BLaER1 (cell line): ENCODE measurements around the gene SIK3.

Experiments used
- H3K27ac ChIP-seq: shearing (Covaris generic); formaldehyde crosslinking; 2 replicates; pipeline ENCODE4 v1.8.1; 2022
- H3K27me3 ChIP-seq: shearing (Covaris generic); formaldehyde crosslinking; 2 replicates; pipeline ENCODE4 v1.8.1; 2022
- H3K36me3 ChIP-seq: shearing (Covaris generic); formaldehyde crosslinking; 2 replicates; pipeline ENCODE4 v1.8.1; 2022
- H3K4me1 ChIP-seq: shearing (Covaris generic); formaldehyde crosslinking; 2 replicates; pipeline ENCODE4 v1.8.1; 2022
- H3K4me2 ChIP-seq: shearing (Covaris generic); formaldehyde crosslinking; 2 replicates; pipeline ENCODE4 v1.8.1; 2022
- H3K4me3 ChIP-seq: shearing (Covaris generic); formaldehyde crosslinking; 2 replicates; pipeline ENCODE4 v1.8.1; 2022
- H3K9ac ChIP-seq: shearing (Covaris generic); formaldehyde crosslinking; 2 replicates; pipeline ENCODE4 v1.8.1; 2022
- H3K9me3 ChIP-seq: shearing (Covaris generic); formaldehyde crosslinking; 2 replicates; pipeline ENCODE4 v1.8.1; 2022
- H4K20me1 ChIP-seq: shearing (Covaris generic); formaldehyde crosslinking; 2 replicates; pipeline ENCODE4 v1.8.1; 2022
- Cebpa-rat ChIP-seq: shearing (Covaris generic); IDR thresholded peaks from 2 replicates; pipeline ENCODE4 v1.8.1; 2022

SIK3 gene

DNA sequence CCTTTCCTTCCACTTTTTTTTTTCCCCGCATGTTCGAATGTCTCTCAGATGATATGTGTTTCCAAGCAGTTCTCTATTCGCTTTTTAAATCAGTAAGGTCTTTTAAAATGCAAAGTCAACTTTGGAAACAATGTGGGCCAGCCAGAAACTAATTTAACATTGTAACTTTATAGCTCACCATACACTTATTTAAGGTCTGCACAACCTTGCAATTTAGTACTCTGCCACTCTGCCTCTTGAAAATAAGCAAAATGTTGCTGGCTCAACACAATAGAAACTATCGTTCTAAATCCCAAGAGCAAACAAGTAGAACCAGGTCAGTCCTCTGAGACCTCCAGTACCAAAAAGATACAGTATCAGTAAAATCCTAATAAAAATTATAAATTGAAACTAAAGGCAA, 109.0 kb downstream of the SIK3 start:
- H3K27ac ChIP-seq, result no peak overlapping the region
- peaks cover 23% of the 10 kb centered on the region for H3K4me1 ChIP-seq
- no peak overlapping the region for H3K9ac ChIP-seq
- TF ChIP-seq Cebpa-rat, result no peak
- H4K20me1 ChIP-seq, result peaks cover 56% of the 10 kb centered on the region
- H3K36me3 ChIP-seq, result no peaks in the 10 kb centered on the region
- H3K4me2 ChIP-seq, result no peak overlapping the region
- H3K4me3 ChIP-seq, result no peak overlapping the region
- H3K27me3 ChIP-seq, result no peaks in the 10 kb centered on the region
- H3K9me3 ChIP-seq, result no peaks in the 10 kb centered on the region

DNA sequence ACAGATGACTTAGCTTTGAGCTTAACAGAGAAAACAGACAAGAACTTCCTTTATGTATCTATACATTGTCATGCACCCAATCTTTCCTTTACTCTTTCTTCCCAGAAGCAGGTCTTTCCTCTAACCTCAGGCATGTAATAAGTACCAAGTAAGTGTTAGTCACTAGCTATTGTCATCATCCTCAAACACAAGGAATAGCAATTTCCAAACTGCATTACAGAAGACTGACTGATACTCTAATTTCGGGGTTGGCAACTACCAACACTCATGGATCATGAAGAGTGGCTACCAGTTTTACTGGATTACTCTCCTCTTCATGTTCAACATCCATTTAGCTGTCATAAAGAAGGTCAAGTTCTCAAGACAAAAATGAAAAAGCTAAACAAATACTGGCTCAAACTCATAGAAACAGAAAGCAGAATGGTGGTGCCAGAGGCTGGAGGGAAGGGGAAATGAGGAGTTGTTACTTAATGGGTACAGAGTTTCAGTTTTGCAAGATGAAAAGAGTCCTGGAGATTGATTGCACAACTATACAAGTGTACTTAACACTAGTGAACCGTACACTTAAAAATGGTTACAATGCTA, 111.6 kb downstream of the SIK3 start:
- Histone ChIP-seq H3K27ac (no peak overlapping the region), H3K9me3 (no peaks in the 10 kb centered on the region), H3K9ac (no peak overlapping the region), H3K36me3 (no peaks in the 10 kb centered on the region), H3K27me3 (no peaks in the 10 kb centered on the region), H3K4me1 (peaks cover 12% of the 10 kb centered on the region), H4K20me1 (peaks cover 52% of the 10 kb centered on the region), H3K4me2 (peak overlapping the region; percentile 1; the same call in 1 of the 2 replicates), H3K4me3 (no peak overlapping the region)
- TF ChIP-seq Cebpa-rat, result peak; percentile 59; the same call in 1 of the 2 replicates

DNA sequence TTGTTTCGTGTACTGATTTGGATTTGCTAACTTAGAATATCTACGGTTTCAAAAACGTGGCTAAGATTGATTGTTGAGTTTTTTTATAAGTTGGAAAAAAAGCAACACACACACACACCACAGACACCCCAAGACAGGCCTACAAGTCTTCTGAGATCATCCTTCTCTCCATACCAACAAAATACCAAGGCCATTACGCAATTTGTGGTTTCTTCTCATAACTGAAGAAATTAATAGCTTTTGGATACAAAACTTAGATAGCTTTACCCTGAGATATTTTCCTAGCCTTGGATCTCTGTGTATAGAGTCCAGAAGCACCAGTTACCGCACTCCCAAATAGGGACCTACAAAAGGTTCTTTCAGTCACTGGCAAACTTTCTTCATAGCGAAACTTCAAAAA, 113.6 kb downstream of the SIK3 start:
- Histone ChIP-seq H4K20me1 (peaks cover 41% of the 10 kb centered on the region; the same call in 1 of the 2 replicates), H3K27ac (no peak overlapping the region), H3K36me3 (no peaks in the 10 kb centered on the region), H3K4me2 (no peak overlapping the region), H3K9ac (no peak overlapping the region), H3K4me1 (peaks cover 31% of the 10 kb centered on the region), H3K4me3 (no peak overlapping the region), H3K9me3 (no peaks in the 10 kb centered on the region), H3K27me3 (no peaks in the 10 kb centered on the region)
- TF ChIP-seq Cebpa-rat, result peak; percentile 18; the same call in 1 of the 2 replicates

DNA sequence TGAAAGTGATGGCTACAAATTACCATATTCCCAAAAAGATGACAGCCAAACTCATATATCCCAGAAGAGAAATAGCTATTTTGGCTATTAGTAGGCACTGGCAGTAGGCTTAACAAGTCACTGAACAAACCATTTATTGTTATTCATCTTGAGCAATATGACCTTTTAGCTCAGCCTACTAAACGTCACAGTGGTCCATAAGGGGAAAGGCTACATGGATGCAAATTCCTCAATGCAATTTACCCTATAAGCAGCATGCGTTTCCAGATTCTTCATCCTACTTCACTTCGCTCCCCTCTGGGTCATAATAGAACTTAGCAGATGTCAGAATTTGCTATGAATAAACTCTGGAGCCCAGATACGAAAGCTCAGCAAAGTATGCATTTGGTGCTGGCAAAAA, 114.0 kb downstream of the SIK3 start:
- H3K27me3 ChIP-seq, result no peaks in the 10 kb centered on the region
- no peak overlapping the region for H3K27ac ChIP-seq
- H3K9me3 ChIP-seq, result no peaks in the 10 kb centered on the region
- peaks cover 38% of the 10 kb centered on the region; the same call in 1 of the 2 replicates for H4K20me1 ChIP-seq
- H3K4me3 ChIP-seq, result no peak overlapping the region
- H3K36me3 ChIP-seq, result no peaks in the 10 kb centered on the region
- no peak overlapping the region for H3K9ac ChIP-seq
- H3K4me1 ChIP-seq, result peaks cover 31% of the 10 kb centered on the region
- no peak overlapping the region for H3K4me2 ChIP-seq
- no peak for TF ChIP-seq Cebpa-rat

DNA sequence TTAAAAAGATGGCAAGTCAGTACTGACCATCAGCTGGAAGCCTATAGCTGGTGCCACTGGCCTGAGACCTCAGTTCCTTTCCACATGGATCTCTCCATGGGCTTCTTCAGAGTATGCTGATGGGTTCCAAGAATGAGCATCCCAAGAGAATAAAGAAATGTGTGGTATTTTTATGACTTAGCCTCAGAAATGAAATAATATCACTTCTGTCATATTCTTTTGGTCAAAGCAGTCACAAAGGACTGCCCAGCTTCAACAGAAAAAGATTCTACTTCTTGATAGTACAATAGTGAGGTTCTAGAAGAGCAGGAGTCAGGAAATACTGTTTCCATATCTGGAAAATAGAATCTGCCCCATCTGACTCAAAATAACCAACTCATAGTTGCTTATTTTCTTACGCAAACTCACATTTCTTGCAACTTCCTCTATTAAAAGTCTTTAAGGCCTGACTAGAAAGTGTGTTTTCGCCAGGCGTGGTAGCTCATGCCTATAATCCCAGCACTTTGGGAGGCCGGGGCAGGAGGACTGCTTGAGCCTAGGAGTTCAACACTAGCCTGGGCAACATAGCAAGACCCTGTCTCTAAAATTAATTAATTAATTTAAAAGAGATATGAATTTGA, 116.9 kb downstream of the SIK3 start:
- peaks cover 22% of the 10 kb centered on the region for H3K4me1 ChIP-seq
- no peak overlapping the region for H3K27ac ChIP-seq
- no peaks in the 10 kb centered on the region for H3K27me3 ChIP-seq
- H3K36me3 ChIP-seq, result no peaks in the 10 kb centered on the region
- no peak for TF ChIP-seq Cebpa-rat
- no peak overlapping the region for H3K4me2 ChIP-seq
- H3K4me3 ChIP-seq, result no peak overlapping the region
- peaks cover 24% of the 10 kb centered on the region; the same call in 1 of the 2 replicates for H4K20me1 ChIP-seq
- H3K9me3 ChIP-seq, result no peaks in the 10 kb centered on the region
- no peak overlapping the region for H3K9ac ChIP-seq

DNA sequence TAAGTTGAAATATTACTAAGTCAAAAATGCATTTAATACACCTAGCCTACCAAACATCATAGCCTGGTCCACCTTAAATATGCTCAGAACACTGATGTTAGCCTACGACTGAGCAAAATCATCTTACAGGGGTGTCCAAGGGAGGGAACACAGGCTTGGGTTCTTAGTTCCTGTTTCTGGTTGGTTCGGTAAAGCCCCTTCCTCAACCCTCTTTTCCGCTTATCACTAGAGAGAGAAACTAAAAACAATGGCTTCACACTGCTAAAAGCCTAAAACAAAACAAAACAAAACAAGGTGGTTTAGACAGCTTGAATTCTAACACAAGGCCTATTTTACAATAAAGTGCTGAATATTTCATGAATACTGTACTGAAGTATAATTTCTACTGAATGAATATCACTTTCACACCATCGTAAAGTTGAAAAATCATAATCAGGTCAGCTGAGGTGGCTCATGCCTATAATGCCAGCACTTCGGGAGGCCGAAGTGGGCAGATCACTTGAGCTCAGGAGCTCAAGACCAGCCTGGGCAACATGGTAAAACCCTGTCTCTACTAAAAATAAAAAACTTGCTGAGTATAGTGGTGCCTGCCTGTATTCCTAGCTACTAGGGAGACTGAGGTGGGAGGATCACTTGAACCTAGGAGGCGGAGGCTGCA, 118.0 kb downstream of the SIK3 start:
- 0 out of 2 replicates have a peak overlapping the region, but pooled peaks have one; percentile 22 for H3K9ac ChIP-seq
- peaks cover 21% of the 10 kb centered on the region for H3K4me1 ChIP-seq
- peaks cover 14% of the 10 kb centered on the region; the same call in 1 of the 2 replicates for H4K20me1 ChIP-seq
- no peaks in the 10 kb centered on the region for H3K36me3 ChIP-seq
- peak overlapping the region; percentile 53 for H3K27ac ChIP-seq
- H3K4me2 ChIP-seq, result peak overlapping the region; percentile 66
- TF ChIP-seq Cebpa-rat, result no peak
- peaks cover 3% of the 10 kb centered on the region; the same call in 1 of the 2 replicates for H3K9me3 ChIP-seq
- no peak overlapping the region for H3K4me3 ChIP-seq
- H3K27me3 ChIP-seq, result no peaks in the 10 kb centered on the region

DNA sequence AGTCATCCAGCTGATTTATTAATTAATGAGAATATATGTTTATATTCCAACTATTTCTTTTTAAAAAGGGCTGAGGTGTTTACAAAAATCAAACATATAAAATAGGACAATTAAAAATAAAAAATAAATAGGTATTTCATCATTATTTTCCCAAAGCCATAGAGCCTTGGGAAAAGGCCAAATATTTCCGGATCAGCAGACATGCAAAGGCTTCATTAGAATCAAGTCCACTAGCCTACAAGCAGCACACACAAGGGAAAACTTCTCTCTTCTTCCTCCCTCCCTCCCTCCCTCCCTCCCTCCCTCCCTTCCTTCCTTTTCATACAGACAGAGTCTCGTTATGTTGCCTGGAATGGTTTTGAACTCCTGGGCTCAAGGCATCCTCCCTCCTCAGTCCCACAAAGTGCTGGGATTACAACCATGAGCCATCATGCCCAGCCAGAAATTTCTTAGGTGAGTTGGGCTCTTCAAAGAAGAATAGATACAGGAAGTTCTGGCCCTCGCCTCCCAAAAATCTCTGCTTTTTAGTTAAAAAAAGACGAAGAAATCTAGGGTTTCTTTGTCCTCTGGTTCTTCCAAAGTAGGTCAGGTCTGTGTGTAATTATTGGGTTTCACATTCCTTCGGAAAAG, 121.2 kb downstream of the SIK3 start:
- H3K4me1 ChIP-seq, result peaks cover 27% of the 10 kb centered on the region
- H4K20me1 ChIP-seq, result peaks cover 24% of the 10 kb centered on the region; the same call in 1 of the 2 replicates
- H3K9me3 ChIP-seq, result peaks cover 3% of the 10 kb centered on the region; the same call in 1 of the 2 replicates
- H3K4me3 ChIP-seq, result no peak overlapping the region
- no peaks in the 10 kb centered on the region for H3K36me3 ChIP-seq
- H3K9ac ChIP-seq, result no peak overlapping the region
- TF ChIP-seq Cebpa-rat, result no peak
- H3K27ac ChIP-seq, result no peak overlapping the region
- H3K27me3 ChIP-seq, result no peaks in the 10 kb centered on the region
- no peak overlapping the region for H3K4me2 ChIP-seq

DNA sequence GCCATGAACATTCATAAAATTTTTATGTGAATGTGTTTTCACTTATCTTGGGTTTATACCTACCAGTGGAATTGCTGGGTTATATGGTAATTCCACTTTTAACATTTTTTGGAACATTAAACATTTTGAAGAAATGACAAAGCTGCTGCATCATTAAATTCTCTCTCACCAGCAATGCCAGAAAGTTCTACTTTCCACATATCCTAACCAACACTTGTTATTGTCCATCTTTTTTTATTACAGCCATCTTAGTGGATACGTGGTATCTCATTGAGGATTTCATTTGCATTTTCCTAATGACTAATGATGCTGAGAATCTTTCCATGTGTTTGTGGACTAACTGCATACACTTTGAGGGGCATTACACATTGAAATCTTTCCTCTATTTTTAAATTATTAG, 122.6 kb downstream of the SIK3 start:
- H3K27me3 ChIP-seq, result no peaks in the 10 kb centered on the region
- peaks cover 35% of the 10 kb centered on the region; the same call in 1 of the 2 replicates for H4K20me1 ChIP-seq
- H3K9me3 ChIP-seq, result peaks cover 3% of the 10 kb centered on the region; the same call in 1 of the 2 replicates
- no peaks in the 10 kb centered on the region for H3K36me3 ChIP-seq
- H3K27ac ChIP-seq, result no peak overlapping the region
- no peak overlapping the region for H3K9ac ChIP-seq
- H3K4me2 ChIP-seq, result no peak overlapping the region
- no peak overlapping the region for H3K4me3 ChIP-seq
- TF ChIP-seq Cebpa-rat, result no peak
- H3K4me1 ChIP-seq, result peaks cover 16% of the 10 kb centered on the region

DNA sequence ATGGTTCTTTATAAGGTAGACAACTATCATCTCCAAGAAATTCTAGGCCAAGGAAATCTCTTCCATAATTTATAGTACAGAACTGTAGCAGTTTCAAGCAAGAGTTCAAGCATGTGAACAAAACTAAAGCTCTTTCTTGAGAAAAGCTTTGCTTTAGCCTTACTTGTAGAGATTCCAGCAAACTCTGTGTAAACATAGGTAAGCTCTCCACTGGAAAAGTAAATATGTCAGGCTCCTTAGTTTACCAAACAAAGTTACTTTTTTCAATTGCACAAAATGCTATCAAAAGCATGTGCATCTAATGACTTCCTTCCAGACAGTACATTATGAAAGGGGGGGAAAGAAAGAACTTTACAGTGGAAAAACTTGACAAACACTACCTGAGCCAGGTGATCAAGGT, 125.0 kb downstream of the SIK3 start:
- Histone ChIP-seq H3K9me3 (peaks cover 3% of the 10 kb centered on the region; the same call in 1 of the 2 replicates), H3K4me3 (no peak overlapping the region), H3K9ac (no peak overlapping the region), H3K27ac (no peak overlapping the region), H3K36me3 (no peaks in the 10 kb centered on the region), H3K4me2 (no peak overlapping the region), H3K4me1 (peaks cover 5% of the 10 kb centered on the region; the same call in 1 of the 2 replicates), H4K20me1 (peaks cover 47% of the 10 kb centered on the region), H3K27me3 (no peaks in the 10 kb centered on the region)
- TF ChIP-seq Cebpa-rat, result no peak

DNA sequence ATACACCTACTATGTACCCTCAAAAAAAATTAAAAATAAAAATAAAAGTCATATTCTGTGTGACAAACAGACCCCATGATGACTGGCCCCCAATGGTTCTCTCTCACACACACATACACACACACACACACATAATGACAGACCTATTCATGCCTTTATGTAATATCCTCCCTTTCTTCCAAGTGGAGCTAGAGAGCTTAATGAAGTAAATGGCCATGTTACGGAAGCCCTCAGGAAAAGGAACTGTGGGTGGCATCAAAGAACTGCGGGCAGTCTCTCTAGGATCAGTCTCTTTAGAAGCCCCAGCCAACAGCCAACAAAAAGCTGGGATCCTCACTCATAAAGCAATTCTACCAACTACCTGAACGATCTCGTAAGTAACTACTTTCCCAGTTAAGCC, 125.5 kb downstream of the SIK3 start:
- Histone ChIP-seq H3K36me3 (no peaks in the 10 kb centered on the region), H3K4me2 (no peak overlapping the region), H3K9ac (no peak overlapping the region), H3K4me1 (peaks cover 5% of the 10 kb centered on the region; the same call in 1 of the 2 replicates), H3K27ac (no peak overlapping the region), H3K9me3 (peaks cover 3% of the 10 kb centered on the region; the same call in 1 of the 2 replicates), H4K20me1 (peaks cover 47% of the 10 kb centered on the region), H3K4me3 (no peak overlapping the region), H3K27me3 (no peaks in the 10 kb centered on the region)
- no peak for TF ChIP-seq Cebpa-rat
